Jurkat, Clone E6-1 (cell line): ENCODE data around the gene IL22RA2.
"Not testable (repeated sequence)": the region's sequence is repeated elsewhere in the genome, so short reads cannot be mapped to it uniquely, and the experiment has no call there.

Source experiments
- DNase-seq: peaks from one replicate; pipeline ENCODE4 v3.0.0-alpha.2; 2011; ENCODE audit warnings: low read depth, low spot score
- H3K4me3 ChIP-seq: 2 replicates; pipeline ENCODE4 v1.5.1; 2011; ENCODE audit warnings: mild to moderate bottlenecking, low read length, control low read depth, moderate library complexity

The IL22RA2 gene

DNA sequence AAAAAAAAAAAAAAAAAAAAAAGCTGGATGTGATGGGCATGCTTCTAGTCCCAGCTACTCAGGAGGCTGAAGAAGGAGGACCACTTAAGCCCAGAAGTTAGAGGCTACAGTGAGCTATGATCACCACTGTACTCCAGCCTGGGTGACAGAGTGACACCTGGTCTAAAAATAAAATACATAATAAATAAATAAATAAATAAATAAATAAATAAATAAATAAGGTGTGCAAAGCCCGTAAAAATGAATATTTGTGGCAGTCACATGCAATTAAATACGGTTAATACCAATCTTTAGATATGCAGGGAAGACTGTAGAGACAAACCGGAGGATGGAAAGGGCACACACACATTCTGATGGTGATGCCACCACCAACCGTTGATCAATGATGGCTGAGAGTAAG is 26.2 kb downstream of the IL22RA2 start:
- no peak for DNase-seq
- no peak overlapping the region for H3K4me3 ChIP-seq

DNA sequence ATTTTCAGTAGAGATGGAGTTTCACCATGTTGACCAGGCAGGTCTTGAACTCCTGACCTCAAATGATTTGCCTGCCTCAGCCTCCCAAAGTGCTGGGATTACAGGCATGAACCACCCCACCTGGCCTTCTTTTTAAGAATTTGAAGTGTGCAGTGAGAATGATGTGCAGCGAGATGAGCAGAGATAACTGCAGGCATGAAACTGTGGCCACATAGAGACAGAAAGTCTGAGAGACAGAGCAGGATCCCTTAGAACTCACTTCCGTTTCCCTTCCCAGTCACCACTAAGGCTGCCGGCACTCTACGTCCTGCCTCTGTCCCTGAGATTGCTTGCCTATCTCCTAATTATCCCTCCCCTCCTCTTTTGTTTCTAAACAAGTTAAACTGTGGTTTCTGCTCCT is 27.2 kb downstream of the IL22RA2 start:
- peak; percentile 76 for DNase-seq
- no peak overlapping the region for H3K4me3 ChIP-seq

DNA sequence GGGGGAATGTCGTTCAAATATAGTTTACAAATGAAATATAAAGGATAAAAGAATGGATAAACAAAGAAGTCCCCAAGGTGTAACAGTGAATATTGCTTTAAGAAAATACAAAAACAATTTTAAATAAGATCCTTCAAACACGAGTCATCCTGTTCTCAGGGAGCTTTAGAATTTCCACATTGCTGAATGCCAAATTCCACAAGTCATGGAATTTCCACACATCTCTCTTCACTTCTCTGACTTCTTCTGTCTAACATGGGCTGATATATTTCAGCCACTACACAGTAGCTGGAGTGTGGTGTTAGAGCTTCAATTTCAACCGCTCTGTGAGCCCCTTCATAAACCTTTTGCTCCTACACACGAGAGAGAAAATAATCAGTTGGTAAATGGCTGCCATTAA is 28.0 kb downstream of the IL22RA2 start:
- no peak for DNase-seq

DNA sequence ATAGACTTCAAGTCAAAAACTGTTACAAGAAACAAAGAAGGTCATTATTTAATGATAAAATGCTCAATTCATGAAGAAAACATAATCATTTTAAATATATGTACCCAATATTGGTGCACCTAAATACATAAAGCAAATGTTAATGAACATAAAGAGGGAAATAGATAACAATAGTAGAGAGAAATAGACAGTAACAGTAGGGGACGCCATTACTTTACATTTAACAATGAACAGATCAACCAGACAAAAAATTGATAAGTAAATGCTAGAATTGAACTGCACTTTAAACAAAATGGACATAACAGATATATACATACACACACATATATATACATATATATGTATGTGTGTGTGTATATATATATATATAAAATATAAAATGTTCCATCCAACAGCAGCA is 37.4 kb downstream of the IL22RA2 start:
- H3K4me3 ChIP-seq = no peak overlapping the region
- peak; percentile 22 for DNase-seq

More for the DNA sequence above, 28.0 kb downstream of the IL22RA2 start:
- no peak overlapping the region for H3K4me3 ChIP-seq

DNA sequence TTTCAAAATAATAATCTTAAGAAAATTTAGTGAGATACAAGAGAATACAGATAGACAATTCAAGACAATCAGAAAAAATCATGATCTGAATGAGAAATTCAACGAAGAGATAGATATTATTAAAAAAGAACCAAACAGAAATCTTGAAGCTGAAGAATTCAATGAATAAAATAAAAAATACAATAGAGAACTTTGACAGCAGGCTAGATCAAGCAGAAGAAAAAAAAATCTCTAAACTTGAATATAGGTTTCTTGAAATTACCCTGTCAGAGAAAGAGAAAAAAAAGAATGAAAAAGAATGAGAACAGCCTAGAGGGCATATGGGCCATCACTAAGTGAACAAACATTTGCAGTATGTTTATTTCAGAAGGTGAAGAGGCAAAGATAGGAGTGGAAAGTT is 39.0 kb downstream of the IL22RA2 start:
- H3K4me3 ChIP-seq = no peak overlapping the region
- DNase-seq = no peak

DNA sequence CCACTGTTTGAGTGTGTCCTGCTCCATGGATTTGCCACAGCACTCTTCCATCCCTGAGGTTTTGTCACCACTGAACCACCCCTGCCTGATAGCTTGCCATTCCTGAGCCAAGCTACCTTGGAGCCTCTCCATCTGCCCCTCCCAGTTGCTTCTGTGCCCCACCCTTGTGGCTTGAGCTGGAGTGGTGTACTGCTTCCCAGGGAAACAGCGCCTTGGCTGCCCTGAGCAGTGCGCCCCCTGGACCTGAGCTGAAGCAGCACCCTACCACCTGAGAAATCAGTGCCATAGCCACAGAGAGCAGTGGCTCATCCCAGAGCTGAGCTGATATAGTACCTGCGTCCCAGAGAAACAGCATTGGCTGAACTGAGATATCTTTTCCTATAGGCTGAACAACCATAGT is 40.3 kb downstream of the IL22RA2 start:
- H3K4me3 ChIP-seq = no peak overlapping the region
- DNase-seq = no peak

DNA sequence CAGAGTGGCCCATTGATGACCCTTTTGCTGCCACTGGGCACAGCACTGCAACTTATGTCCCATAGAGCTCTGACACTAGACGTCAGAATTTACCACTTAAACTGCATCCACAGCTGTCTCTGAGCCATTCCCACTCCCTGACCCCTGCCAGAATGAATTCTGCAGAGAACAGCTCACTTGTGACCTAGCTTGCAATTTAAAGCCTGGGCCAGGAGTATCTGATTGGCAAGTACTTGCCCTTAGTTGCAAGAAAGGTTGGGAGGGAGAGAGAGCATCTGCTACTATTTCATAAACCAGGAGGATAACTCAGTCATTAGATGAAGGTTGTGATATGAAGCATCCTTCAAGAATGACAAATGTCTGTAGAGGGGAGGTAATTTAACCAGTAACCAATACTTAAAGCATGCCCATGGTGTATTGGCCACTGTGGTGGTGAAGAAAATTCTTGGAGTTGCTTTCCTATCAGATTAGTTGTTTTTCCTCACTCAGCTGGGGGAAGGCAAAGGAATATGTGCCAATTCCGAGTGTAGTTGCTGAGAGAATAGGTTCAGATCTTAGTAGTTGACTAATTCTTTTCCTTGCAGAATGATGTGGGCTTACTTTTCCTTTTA is 46.5 kb downstream of the IL22RA2 start:
- DNase-seq = no peak
- H3K4me3 ChIP-seq = no peak overlapping the region

DNA sequence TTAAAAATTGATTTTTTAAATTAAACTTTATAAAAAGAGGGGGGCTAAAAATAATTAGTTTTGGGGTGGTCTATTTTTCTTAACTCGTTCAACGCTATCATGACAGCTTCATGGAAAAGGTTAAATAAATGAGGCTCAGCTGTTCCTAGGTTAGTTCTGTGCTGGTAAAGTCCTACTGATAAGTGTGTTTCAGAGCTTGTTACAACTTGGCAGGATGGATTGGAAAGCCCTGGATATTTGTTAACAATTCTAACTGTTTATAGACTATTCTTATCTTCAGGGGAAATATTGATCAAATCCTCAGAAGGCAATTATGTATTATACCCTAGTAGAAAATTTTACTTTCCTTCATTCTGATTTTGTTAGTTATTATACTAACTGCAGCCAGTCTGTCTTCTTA is 50.4 kb downstream of the IL22RA2 start:
- no peak overlapping the region for H3K4me3 ChIP-seq
- DNase-seq = no peak

DNA sequence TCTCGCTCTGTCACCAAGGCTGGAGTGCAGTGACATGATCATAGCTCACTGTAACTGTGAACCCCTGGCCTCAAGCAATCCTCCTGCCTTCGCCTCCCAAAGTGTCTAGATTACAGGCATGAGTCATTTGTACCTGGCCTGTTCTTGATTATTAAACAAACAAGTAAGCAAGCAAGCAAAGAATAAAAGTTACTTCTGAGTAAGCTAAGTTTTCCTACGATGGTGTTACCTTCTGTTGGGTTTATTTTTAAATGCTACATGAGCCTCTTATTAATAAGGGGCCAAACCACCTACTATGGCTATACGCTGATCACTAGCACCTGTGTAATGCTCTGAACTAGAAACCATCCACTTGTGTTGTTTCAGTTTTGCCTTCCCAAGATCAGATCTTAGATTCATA is 50.8 kb downstream of the IL22RA2 start:
- H3K4me3 ChIP-seq = no peak overlapping the region
- DNase-seq = no peak

DNA sequence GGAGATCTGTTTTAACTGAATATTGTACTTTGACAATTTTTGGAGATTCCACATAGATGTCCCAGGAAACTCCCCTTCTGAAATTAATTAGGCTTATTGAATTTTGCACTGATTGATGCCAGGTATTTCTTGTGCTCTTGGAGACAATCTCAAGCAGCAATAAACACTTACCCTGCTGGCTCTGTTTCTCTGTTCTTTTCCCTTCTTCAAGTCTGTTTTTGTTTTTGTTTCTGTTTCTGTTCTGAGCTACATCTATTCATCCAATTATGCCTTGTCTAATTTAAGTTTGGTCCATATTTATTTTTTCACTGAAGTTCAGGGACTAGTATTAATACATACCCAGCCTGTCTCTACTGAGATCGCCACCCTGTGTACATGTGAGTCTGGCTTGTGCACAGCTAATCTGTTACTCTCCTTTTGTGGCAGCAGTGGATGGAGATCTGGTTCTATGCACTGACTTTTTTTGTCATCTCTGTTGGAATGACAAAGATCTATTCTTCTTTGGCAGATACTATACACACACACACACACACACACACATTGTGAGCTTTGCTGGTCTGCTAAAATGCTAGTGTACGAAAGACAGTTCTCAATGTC is 51.9 kb downstream of the IL22RA2 start:
- H3K4me3 ChIP-seq = no peak overlapping the region
- no peak for DNase-seq

DNA sequence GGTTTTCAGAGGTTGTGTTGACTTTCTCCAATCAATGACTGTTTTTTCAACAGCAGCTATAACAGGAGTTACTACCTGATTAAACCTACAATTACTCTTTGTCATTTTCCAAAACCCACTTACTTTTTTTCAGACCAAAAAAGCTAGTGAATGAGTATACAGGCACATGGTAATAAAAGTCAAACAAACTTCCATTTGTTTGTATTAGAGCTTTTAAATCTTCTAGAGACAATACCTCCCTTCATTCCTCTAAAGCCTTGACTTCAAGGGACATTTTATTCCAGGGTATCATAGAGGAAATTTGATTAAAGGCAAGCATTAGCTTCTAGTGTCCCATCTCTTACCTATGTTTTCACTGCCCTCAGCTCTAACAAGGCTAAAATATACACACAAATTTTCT is 52.7 kb downstream of the IL22RA2 start:
- no peak overlapping the region for H3K4me3 ChIP-seq
- DNase-seq = no peak

DNA sequence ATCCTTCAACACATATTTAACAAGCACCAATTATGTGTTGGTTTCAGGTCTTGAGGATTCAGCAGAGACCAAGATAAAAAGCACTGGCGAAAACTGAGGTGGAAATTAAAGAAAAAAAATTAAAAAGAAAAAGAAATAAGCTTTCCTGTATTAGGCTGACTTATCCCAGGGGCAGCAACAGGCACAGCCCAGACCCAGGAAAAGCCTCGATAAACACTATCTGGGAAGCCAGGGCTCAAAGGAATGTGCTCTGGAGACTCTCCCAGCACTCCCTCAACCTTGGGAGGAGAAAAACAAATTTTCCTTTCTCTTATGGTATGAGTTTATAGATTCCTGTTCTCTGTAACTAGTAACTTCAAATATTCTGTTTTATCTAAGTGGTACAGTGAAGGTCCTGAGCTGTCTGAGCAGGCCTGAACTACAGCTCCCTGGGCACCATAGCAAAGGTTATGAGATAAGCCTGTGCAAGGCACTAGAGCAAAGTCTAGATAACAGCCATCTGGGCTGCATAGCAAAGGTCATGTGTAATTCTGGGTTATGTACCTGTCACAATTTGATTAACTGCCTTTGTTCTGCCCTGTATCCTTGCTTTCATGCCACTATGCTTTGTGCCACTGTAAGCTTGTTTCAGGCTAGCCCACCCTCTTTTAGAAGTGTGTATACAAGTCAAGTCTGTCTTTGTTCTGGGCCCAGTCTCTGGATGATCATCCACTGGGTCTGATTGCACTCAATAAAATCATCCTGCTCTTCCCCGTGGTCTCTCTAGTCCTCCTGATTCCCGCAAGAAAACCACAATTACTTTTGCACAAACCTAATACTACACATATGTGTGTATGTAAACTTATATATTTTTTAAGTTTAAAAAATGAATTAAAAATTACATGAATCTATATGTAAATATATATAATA is 54.0 kb downstream of the IL22RA2 start:
- H3K4me3 ChIP-seq = no peak overlapping the region
- no peak for DNase-seq

DNA sequence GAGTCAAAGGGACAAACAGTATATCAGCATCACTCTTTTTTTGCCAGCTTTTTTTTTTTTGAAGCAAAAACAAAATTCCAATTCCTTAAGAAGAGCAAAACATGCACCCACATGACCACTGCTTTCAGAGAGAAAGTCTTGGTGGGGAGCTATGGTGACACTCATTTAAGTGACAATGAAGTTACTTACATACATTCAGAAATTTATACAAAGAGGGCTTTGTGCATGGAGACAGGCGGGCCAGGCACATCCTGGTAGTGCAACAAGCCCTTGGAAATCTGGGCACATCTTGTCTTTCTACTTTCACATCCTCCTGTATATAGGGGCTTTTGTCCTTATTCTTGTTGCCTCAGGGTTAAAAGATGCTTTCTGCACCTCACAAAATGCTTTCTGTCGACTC is 55.9 kb downstream of the IL22RA2 start:
- H3K4me3 ChIP-seq = no peak overlapping the region
- DNase-seq = no peak

DNA sequence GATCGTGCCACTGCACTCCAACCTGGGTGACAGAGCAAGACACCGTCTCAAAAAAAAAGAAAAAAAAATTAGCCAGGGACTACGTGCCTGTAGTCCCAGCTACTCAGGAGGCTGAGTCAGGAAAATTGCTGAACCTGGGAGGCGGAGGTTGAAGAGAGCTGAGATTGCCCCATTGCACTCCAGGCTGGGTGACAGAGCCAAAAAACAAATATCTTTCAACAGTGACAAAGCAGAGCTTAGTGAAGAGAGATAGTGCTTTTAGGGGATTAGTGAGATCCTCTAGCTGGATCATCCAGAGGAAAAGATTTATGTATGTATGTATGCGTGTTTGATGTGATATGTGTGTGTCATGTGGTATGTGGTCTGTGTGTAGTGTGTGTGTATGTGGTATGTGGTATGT is 56.6 kb downstream of the IL22RA2 start:
- no peak overlapping the region for H3K4me3 ChIP-seq
- no peak for DNase-seq

DNA sequence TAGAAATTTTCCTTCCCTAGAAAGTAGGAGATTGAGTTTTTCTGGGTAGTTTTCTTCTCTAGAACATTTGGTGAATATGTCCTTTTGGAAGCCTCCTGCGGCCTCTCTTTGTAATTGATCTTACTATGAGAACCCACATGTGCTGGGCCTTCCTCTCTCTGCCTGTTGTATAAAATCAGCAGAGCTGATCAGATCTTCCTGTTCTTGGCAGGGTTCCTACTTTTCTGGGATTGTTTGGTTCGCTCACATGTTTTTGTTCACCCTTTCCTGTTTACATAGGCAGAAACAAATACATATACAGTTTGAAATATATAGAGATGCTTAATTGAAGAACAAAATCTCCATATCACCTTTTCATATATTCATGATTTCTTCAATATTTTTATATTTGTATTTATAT is 57.8 kb downstream of the IL22RA2 start:
- H3K4me3 ChIP-seq = no peak overlapping the region
- no peak for DNase-seq

DNA sequence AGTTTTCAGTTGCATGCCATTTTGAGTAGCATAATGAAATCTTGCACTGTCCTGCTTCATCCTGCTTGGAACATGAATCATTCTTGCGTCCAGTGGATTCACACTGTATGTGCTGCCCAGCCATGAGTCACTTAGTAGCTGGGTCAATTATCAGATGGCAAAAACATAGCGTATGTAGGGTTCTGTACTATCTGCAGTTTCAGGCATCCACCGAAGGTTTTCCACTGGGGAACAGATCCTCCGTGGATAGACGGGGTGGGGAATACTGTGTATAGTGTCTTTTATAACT is 61.4 kb downstream of the IL22RA2 start:
- no peak overlapping the region for H3K4me3 ChIP-seq
- no peak for DNase-seq

DNA sequence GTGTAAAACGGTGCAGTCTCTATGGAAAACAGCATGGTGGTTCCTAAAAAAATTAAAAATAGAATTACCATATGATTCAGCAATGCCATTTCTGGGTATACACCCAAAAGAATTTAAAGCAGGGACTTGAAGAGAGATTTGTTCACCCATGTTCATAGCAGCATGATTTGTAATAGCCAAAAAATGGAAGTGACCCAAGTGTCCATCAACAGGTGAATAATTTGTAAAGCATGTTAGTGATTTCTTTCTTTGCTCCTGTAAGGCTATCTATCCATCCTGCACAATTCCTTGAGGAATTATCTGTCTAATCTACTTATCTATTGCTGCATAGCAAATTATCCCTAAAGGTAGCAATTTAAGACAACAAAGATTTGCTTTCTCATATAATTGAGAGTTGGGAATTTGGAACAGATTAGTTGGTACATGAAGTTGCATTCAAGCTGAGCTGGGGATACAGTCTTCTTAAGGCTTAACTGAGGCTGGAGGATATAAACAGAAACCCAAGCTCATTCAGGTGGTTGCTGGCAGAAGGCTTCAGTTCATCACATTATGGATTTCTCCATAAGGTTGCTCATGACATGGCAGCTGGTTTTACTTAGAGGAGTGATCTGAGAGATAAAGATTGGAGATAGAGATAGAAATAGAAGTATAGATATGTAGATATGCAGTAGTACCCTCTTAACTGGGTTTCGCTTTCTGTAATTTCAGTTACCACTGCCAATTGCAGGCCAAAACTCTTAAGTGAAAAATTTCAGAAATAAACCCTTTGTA is 62.0 kb downstream of the IL22RA2 start:
- H3K4me3 ChIP-seq = no peak overlapping the region
- DNase-seq = no peak

DNA sequence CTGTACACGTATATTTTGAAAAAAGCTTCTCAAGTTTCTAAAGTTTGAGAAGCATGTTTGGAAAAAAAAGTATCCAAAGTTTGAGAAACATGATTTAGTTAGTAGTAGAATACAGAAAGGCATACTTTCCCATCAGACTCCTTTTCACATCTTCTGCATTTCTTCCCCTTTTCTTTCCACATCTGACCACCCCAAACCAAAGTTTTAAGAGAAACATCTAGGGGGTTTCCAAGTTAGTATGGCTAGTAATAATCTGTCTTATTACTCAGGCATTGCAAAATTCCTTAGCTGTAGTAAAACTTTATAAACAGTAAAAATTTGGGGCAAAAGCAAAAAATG is 65.7 kb downstream of the IL22RA2 start:
- no peak overlapping the region for H3K4me3 ChIP-seq
- DNase-seq = no peak

DNA sequence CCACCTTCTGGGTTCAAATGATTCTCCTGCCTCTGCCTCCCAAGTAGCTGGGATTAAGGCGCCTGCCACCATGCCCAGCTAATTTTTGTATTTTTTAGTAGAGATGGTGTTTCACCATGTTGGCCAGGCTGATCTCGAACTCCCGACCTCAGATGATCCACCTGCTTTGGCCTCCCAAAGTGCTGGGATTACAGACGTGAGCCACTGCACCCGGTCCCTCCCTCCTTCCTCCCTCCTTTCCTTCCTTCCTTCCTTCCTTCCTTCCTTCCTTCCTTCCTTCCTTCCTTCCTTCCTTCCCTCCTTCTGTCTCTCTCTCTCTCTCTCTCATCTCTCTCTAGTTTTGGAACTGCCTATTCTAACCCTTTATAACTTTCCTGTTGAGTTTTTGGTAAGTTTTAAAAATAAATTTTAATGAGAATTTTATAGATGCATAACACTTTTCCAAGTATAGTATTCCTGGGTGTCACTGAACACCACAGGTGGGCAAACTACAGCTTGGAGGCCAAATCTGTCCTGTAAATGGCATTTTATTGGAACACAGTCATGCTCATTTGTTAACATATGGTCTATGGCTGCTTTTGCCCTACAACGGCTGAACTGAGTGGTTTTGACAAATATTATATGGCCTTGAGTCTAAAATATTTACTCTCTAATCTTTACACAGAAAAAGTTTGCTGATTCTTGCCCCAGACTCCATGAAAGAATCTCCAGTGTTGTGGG is 66.2 kb downstream of the IL22RA2 start:
- not testable (repeated sequence) for DNase-seq, H3K4me3 ChIP-seq
